Naive thymus-derived CD4-positive, alpha-beta T cell (primary cell): ENCODE data around the gene FOXI3. TPM values are rescaled to one million over a fixed set of nuclear protein-coding genes. Genes with fewer than 3 reads are reported as not detected.
"Not testable (repeated sequence)": the region's sequence is repeated elsewhere in the genome, so short reads cannot be mapped to it uniquely, and the experiment has no call there.

Experiments
- ATAC-seq: fragments of 150-1000 bp; cut with Tn5 transposase; 2 replicates; pipeline ENCODE4 v1.10.0; 2021; ENCODE audit warnings: mild to moderate bottlenecking, moderate library complexity
- CTCF ChIA-PET: fragments of 350-600 bp; sonication (Branson Sonifier 250); formaldehyde crosslinking; loops from one replicate; lab custom pipeline; 2021; ENCODE audit warnings: antibody characterized with exemption; lab: Charles Lee
- POLR2A ChIA-PET: fragments of 350-600 bp; sonication (Branson Sonifier 250); formaldehyde crosslinking; loops from one replicate; lab custom pipeline; 2021; ENCODE audit warnings: antibody characterized with exemption, inconsistent platforms; lab: Charles Lee
- DNase-seq, 9 donors: peaks; one replicate each; pipeline versions ENCODE4 v3.0.0 to v3.0.0-alpha.2; 2020 to 2022; ENCODE audit warnings: mixed read lengths in 1 of 9
- H3K27ac ChIP-seq: one replicate; pipeline ENCODE4 v1.7.0; 2013; ENCODE audit warnings: mild to moderate bottlenecking, low read depth, low read length, moderate library complexity
- H3K27me3 ChIP-seq, 2 donors: one replicate each; pipeline ENCODE4 v1.7.0; 2013; ENCODE audit warnings: low read length in 2 of 2, mild to moderate bottlenecking in 2 of 2, moderate library complexity in 2 of 2; ENCODE audit not compliant: control insufficient read depth in 2 of 2, insufficient read depth in 2 of 2
- H3K36me3 ChIP-seq, 3 experiments: 1 replicate in 2 of 3; 2 replicates in 1 of 3; pipeline ENCODE4 v1.7.0; 2013; ENCODE audit warnings: low read length in 3 of 3, mild to moderate bottlenecking in 3 of 3, moderate library complexity in 1 of 3; ENCODE audit not compliant: insufficient read depth in 3 of 3, control insufficient read depth in 2 of 3
- H3K4me1 ChIP-seq, 2 donors: one replicate each; pipeline ENCODE4 v1.7.0; 2013; ENCODE audit warnings: low read length in 2 of 2, mild to moderate bottlenecking in 2 of 2, moderate library complexity in 1 of 2; ENCODE audit not compliant: control insufficient read depth in 2 of 2, insufficient read depth in 2 of 2
- H3K4me3 ChIP-seq: 2 replicates; pipeline ENCODE4 v1.7.0; 2013; ENCODE audit warnings: mild to moderate bottlenecking, low read length
- H3K9me3 ChIP-seq, 3 experiments: 1 replicate in 2 of 3; 2 replicates in 1 of 3; pipeline ENCODE4 v1.7.0; 2013; ENCODE audit warnings: low read length in 3 of 3; ENCODE audit not compliant: control insufficient read depth in 2 of 3
- H3K27ac Mint-ChIP-seq, 9 donors: one replicate each; pipeline ENCODE4 v1.8.0; 2020 to 2022; ENCODE audit warnings: mixed read lengths in 9 of 9, mild to moderate bottlenecking in 8 of 9, moderate library complexity in 5 of 9, inconsistent platforms in 2 of 9
- H3K27me3 Mint-ChIP-seq, 5 donors: one replicate each; pipeline ENCODE4 v1.8.0; 2021 to 2022; ENCODE audit warnings: mixed read lengths in 5 of 5, mild to moderate bottlenecking in 1 of 5
- H3K36me3 Mint-ChIP-seq, 5 donors: one replicate each; pipeline ENCODE4 v1.8.0; 2020 to 2022; ENCODE audit warnings: mixed read lengths in 5 of 5, mild to moderate bottlenecking in 3 of 5, inconsistent platforms in 1 of 5
- H3K4me1 Mint-ChIP-seq, 7 donors: one replicate each; pipeline ENCODE4 v1.8.0; 2020 to 2022; ENCODE audit warnings: mixed read lengths in 7 of 7, mild to moderate bottlenecking in 3 of 7, inconsistent platforms in 1 of 7
- H3K4me3 Mint-ChIP-seq, 10 donors: one replicate each; pipeline ENCODE4 v1.8.0; 2020 to 2022; ENCODE audit warnings: mild to moderate bottlenecking in 10 of 10, mixed read lengths in 10 of 10, moderate library complexity in 6 of 10, inconsistent platforms in 2 of 10
- H3K9me3 Mint-ChIP-seq, 11 donors: one replicate each; pipeline ENCODE4 v1.8.0; 2020 to 2022; ENCODE audit warnings: mixed read lengths in 11 of 11, mild to moderate bottlenecking in 4 of 11, inconsistent platforms in 1 of 11, moderate library complexity in 1 of 11
- intact Hi-C, 2 donors: fragments of 100-400 bp; cut with micrococcal nuclease; formaldehyde crosslinking; loops; one replicate each; pipeline ENCODE4 v1.15.1; 2023
- polyA plus RNA-seq, 2 donors: library from polyadenylated mRNA; unstranded; fragments of 300-500 nt; fragmentation: Illumina TruSeq; gene quantifications; one replicate each; pipeline ENCODE4 v1.2.3, GENCODE V29; 2021
- total RNA-seq, 6 experiments: library from RNA in 5 of 6; stranded (reverse) in 5 of 6; gene quantifications; 1 replicate in 5 of 6; 2 replicates in 1 of 6; pipeline ENCODE4 v1.2.3 and lab custom pipeline; 2021 to 2026

FOXI3 gene
- total and polyA plus RNA-seq, 7 experiments from 2014 or later: not detected

- Mint-ChIP-seq H3K27ac (no peak overlapping the region), H3K9me3 (no peaks in the 10 kb centered on the region), H3K36me3 (no peaks in the 10 kb centered on the region), H3K27me3 (peaks cover 12 to 49% (median 30%) of the 10 kb centered on the region in 5 donors), H3K4me3 (no peak overlapping the region), H3K4me1 (no peaks in the 10 kb centered on the region)
- ATAC-seq: no peak
- ChIA-PET POLR2A (no interaction called here), CTCF (no interaction called here)
- Histone ChIP-seq H3K4me1 (no peaks in the 10 kb centered on the region), H3K36me3 (no peaks in the 10 kb centered on the region), H3K9me3 (no peaks in the 10 kb centered on the region), H3K27ac (no peak overlapping the region), H3K4me3 (no peak overlapping the region), H3K27me3 (no peaks in the 10 kb centered on the region)
- intact Hi-C loops: no loop called here
- DNase-seq: no peak
These were observed 10.0 kb downstream of the FOXI3 start for GRCh38 chr2:88442473-88442872.

DNA sequence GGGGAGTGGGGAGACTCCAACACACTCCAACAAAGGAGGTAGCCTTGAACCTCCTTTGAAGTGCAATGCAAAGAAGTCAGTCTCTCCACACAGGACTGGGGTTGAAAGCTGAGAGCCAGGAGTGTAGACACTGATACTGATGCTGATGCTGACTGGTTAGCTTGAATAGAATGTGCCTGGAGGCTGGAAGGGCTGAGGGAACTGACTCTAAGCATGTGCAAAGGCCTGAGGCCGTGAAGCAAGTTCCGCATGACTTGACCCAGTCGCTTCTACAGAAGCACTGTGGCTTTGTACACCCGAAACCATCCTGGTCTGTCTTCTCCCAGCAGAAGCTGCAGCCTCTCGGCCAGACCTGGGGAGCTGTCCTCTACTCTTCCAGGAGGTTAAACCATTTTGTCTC is 10.4 kb downstream of the FOXI3 start:
- intact Hi-C loops: no loop called here
- no peaks in the 10 kb centered on the region for H3K4me1 ChIP-seq
- POLR2A ChIA-PET: no interaction called here
- H3K4me3 Mint-ChIP-seq: no peak overlapping the region
- H3K4me3 ChIP-seq: no peak overlapping the region
- no peaks in the 10 kb centered on the region for H3K36me3 ChIP-seq
- H3K9me3 ChIP-seq: no peaks in the 10 kb centered on the region
- no peak overlapping the region for H3K27ac ChIP-seq
- H3K27me3 ChIP-seq: no peaks in the 10 kb centered on the region
- peaks cover 0 to 2% (median 0%) of the 10 kb centered on the region in 5 donors for H3K36me3 Mint-ChIP-seq
- DNase-seq: no peak
- H3K27ac Mint-ChIP-seq: no peak overlapping the region
- H3K27me3 Mint-ChIP-seq: peaks cover 8 to 49% (median 29%) of the 10 kb centered on the region in 5 donors
- CTCF ChIA-PET: no interaction called here
- H3K9me3 Mint-ChIP-seq: no peaks in the 10 kb centered on the region
- ATAC-seq: no peak
- no peaks in the 10 kb centered on the region for H3K4me1 Mint-ChIP-seq

GRCh38 chr2:88437010-88437409 is 15.5 kb downstream of the FOXI3 start:
- POLR2A ChIA-PET: no interaction called here

DNA sequence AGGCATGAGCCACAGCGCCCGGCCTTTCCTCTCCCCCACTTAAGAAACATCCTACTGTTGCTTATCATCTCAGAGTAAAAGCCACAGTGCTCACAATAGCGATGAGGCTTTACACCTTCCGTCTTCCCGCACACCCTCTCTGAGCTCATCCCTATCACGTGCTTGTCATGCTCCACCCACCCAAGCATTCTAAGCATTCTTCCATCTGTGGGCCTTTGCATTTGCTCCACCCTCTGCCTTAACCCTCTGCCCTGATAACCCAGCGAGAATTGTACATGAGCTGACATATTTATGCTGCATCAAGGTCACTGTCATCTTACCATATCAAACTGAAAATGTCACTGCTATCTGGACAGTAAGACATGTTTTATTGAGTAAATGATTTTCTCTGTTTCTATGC is 22.6 kb downstream of the FOXI3 start:
- ChIA-PET POLR2A (no interaction called here), CTCF (no interaction called here)
- Histone ChIP-seq H3K9me3 (no peaks in the 10 kb centered on the region), H3K27me3 (no peaks in the 10 kb centered on the region), H3K4me1 (no peaks in the 10 kb centered on the region), H3K27ac (no peak overlapping the region), H3K36me3 (no peaks in the 10 kb centered on the region), H3K4me3 (no peak overlapping the region)
- Mint-ChIP-seq H3K4me3 (no peak overlapping the region), H3K36me3 (peaks cover 0 to 6% (median 0%) of the 10 kb centered on the region in 5 donors), H3K9me3 (peaks cover 0 to 14% (median 4%) of the 10 kb centered on the region in 11 donors), H3K27ac (no peak overlapping the region), H3K27me3 (peaks cover 0 to 10% (median 5%) of the 10 kb centered on the region in 5 donors), H3K4me1 (no peaks in the 10 kb centered on the region)
- intact Hi-C loops: no loop called here
- DNase-seq (no peak), ATAC-seq (no peak)

More at GRCh38 chr2:88437010-88437409, 15.5 kb downstream of the FOXI3 start:
- Histone ChIP-seq H3K4me1 (no peaks in the 10 kb centered on the region), H3K36me3 (no peaks in the 10 kb centered on the region), H3K27me3 (no peaks in the 10 kb centered on the region), H3K27ac (no peak overlapping the region), H3K4me3 (no peak overlapping the region), H3K9me3 (no peaks in the 10 kb centered on the region)
- Mint-ChIP-seq H3K9me3 (peaks cover 0 to 14% (median 3%) of the 10 kb centered on the region in 11 donors), H3K27me3 (peaks cover 4 to 44% (median 36%) of the 10 kb centered on the region in 5 donors), H3K36me3 (peaks cover 0 to 12% (median 0%) of the 10 kb centered on the region in 5 donors), H3K4me3 (no peak overlapping the region), H3K4me1 (no peaks in the 10 kb centered on the region), H3K27ac (no peak overlapping the region)
- DNase-seq (no peak), ATAC-seq (no peak)
- CTCF ChIA-PET: no interaction called here
- intact Hi-C loops: no loop called here

DNA sequence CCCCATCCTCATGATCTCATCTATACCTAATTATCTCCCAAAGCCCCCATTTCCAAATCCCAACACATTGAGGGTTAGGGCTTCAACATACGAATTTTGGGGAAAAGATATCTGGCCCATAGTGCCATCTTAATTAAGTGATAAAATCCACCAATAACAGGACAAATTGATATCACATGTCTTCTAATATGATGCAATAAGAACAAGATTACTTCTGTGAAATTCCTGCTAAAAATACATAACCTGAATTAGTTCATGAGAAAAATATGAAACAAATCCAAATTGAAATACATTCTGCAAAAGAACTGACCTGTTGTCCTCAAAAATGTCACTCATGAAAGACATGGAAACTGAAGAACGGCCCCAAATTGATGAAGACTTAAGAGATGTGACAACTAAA is 28.8 kb downstream of the FOXI3 start:
- ATAC-seq (no peak), DNase-seq (no peak)
- Histone ChIP-seq H3K4me3 (no peak overlapping the region), H3K9me3 (no peaks in the 10 kb centered on the region), H3K27me3 (no peaks in the 10 kb centered on the region), H3K4me1 (no peaks in the 10 kb centered on the region), H3K36me3 (no peaks in the 10 kb centered on the region), H3K27ac (no peak overlapping the region)
- ChIA-PET CTCF (no interaction called here), POLR2A (no interaction called here)
- Mint-ChIP-seq H3K4me1 (no peaks in the 10 kb centered on the region), H3K9me3 (peaks cover 0 to 3% (median 0%) of the 10 kb centered on the region in 11 donors), H3K27ac (no peak overlapping the region), H3K4me3 (no peak overlapping the region), H3K27me3 (peaks cover 0 to 26% (median 13%) of the 10 kb centered on the region in 5 donors), H3K36me3 (no peaks in the 10 kb centered on the region)
- intact Hi-C loops: no loop called here

GRCh38 chr2:88419051-88419450 is 33.4 kb downstream of the FOXI3 start:
- H3K4me3 ChIP-seq, H3K9me3 ChIP-seq, POLR2A ChIA-PET, DNase-seq, intact Hi-C loops, ATAC-seq, H3K36me3 Mint-ChIP-seq, H3K4me1 Mint-ChIP-seq, H3K36me3 ChIP-seq, H3K27me3 ChIP-seq, CTCF ChIA-PET, H3K27ac Mint-ChIP-seq, H3K27ac ChIP-seq, H3K4me3 Mint-ChIP-seq, H3K9me3 Mint-ChIP-seq, H3K4me1 ChIP-seq: not testable (repeated sequence)
- H3K27me3 Mint-ChIP-seq: peaks cover 6 to 27% (median 23%) of the 10 kb centered on the region in 5 donors

DNA sequence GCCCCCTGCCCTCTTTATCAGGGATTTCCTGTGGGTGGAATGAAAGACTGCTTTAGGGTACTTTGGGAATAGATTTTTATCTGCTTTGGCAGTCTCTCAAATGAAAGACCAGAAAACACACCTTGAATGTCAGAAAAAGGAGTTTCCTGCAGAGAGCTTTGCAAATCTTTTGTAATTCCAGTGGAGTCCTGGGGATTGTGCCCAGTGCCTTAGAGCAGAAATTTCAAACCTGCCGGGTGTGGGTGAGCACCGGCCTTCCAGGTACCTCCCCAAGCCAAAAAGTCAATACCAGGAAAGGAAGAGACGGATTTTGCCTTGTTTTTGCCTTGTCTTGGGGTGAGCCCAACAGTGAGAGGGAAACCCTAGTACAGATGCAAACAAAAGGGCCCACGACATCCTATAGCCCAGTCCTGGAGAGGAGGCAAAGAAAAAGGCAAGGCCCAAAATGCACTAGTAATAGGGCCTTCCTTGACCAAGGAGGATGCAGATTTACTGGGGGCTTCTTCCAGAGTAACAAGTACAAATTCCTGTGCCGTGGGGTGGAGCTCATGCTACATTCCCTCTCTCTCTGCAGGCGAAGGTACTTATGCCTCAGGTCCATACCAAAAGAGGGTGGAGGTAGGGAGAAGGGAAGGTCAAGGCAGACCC is 36.4 kb downstream of the FOXI3 start:
- Mint-ChIP-seq H3K27ac (no peak overlapping the region), H3K4me3 (no peak overlapping the region), H3K27me3 (peaks cover 6 to 21% (median 17%) of the 10 kb centered on the region in 5 donors), H3K36me3 (no peaks in the 10 kb centered on the region), H3K4me1 (no peaks in the 10 kb centered on the region), H3K9me3 (no peaks in the 10 kb centered on the region)
- no peak for DNase-seq
- intact Hi-C loops: no loop called here
- CTCF ChIA-PET: no interaction called here
- POLR2A ChIA-PET: no interaction called here
- Histone ChIP-seq H3K9me3 (no peaks in the 10 kb centered on the region), H3K36me3 (no peaks in the 10 kb centered on the region), H3K27ac (no peak overlapping the region), H3K27me3 (no peaks in the 10 kb centered on the region), H3K4me3 (no peak overlapping the region), H3K4me1 (no peaks in the 10 kb centered on the region)
- ATAC-seq: no peak
